Hematopoietic multipotent progenitor cell (in vitro differentiated cells): ENCODE results near the gene WDR1. TPM values are rescaled to one million over a fixed set of nuclear protein-coding genes. Genes with fewer than 3 reads are reported as not detected.

Source experiments
- DNase-seq, 3 donors: peaks; one replicate each; pipeline ENCODE4 v3.0.0-alpha.2; 2011 to 2015; ENCODE audit warnings: low read depth in 2 of 3, low spot score in 2 of 3
- total RNA-seq: library from RNA; depleted of rRNA; stranded (reverse); fragments of >200 nt; gene quantifications from one replicate; pipeline ENCODE4 v1.2.3, GENCODE V29; 2012

The WDR1 gene
- total RNA-seq, 1 donor, result 261 TPM

DNA sequence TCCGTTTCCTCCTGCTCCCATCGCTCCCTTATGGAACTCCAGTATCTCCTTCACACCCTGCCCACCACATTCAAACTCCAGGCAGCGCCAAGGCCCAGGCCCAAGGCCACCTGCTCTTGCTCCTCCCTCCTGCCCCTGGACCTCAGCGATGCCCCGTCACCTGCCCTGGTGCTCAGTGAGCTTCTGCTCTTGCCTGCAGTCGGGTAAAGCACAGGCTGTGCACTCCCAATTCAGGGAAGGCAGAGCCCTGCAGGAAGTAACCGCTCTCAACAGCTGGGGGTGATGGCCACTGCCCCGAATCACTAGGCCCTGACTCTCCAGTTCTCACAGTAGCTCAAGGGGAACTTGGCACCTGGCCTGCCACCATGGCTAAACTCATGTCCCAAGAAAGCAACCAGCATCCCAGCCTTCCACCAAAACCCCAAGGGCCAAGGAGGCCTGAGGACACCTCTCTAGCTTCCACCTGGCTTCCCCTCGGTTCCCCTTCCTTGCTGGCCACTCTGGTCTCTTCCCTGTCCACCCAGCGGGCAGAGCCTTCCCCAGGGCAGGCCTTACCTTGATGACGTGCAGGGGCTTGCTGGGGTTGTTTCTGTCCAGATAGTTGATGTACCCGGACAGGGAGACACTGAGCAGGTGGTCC is 29.3 kb downstream of the WDR1 start:
- DNase-seq, result no peak

DNA sequence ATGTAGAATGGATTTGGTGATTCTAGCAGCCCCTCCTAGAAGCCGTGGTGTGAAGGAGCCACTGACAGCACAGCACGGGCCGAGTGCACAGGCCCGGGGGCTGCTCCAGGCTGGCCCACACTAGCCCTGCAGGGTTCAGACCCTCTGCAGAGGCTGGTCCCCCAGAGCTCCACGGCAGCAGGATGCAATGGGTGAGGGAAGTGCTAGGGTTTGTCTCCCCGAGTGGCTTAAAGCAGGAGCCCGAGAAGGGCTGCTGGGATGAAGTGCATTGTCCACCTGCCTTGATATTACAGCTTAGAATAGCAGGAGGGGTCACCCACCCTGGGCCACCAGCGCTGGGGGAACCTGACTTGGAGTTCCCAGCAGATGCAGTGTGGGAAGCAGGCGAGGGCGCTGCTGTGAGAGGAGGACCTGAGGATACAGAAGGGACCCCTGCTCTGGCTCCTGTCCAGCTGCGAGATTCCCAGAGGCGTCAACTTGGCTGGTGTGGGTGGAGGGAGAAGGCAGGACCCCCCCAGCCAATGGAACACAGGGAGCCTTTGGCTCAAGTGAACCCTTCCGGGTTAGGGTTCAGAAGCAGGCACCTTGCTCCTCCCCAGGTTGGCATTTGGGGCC is 30.0 kb downstream of the WDR1 start:
- DNase-seq, result no peak

DNA sequence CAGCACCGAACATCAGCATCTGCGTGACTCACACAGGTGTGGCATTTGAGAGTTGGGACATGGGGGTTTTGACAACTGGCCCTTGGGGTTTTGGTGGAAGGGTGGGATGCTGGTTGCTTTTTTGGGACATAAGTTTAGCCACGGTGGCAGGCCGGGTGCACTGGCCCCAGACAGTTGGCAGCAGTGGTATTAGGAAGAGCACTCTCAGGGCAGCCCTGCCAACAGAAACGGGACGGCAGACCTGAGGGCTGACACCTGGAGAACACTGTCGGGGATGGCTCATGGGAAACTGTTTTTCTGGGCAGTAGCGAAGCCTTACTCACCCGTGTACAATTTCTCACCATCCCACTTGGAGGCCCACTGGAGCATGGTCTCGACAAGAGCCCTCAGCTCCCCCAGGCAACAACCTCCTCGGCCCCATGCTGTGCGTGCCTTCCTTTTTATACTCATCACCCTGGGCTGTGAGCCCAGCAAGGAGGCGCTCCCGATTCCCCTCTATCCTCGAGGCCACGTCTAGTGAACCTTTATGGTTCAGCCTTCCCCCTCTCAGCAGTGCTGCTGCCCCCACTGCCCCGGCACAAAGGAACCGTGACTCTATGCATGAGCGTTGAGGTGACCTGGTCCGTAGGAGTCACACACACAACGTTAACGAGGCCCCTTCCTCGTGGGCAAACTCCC is 30.6 kb downstream of the WDR1 start:
- DNase-seq, result no peak

GRCh38 chr4:10085386-10085785 is 31.2 kb downstream of the WDR1 start:
- DNase-seq, result no peak

DNA sequence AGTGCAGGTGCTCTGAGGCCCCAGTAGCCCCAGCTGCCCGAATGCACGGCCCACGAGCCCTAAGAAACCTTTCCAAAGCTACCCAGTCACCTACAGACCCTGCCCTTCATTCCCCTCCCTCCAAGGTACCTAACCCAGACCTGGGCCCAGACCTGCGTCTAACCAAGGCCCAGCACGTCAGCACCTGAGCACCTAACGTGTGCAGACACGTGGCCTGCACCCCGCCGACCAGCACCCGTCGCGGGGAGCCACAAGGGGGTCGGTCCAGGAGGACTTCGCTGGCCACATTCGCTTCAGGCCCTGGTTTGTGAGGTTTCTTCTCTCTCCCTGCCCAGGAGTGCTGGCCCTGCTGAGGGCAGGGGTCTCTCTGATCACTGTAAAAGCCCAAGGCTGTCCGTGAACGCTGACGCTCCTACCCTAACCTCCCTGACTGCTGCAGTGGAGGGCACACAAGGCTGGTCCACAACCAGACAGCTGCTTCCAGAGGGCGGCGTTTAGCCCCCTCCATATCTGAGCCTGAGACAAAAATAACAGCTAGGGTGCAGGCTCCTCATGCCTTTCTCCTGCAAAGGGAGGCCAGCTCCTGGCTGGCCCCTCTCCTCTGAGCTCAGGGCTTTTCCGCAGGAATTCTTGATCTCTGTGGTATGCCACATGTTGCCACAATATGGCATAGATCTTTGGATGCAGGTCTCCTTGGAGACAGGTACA is 31.8 kb downstream of the WDR1 start:
- DNase-seq, result no peak

GRCh38 chr4:10083861-10084641 is 32.5 kb downstream of the WDR1 start:
- no peak for DNase-seq

DNA sequence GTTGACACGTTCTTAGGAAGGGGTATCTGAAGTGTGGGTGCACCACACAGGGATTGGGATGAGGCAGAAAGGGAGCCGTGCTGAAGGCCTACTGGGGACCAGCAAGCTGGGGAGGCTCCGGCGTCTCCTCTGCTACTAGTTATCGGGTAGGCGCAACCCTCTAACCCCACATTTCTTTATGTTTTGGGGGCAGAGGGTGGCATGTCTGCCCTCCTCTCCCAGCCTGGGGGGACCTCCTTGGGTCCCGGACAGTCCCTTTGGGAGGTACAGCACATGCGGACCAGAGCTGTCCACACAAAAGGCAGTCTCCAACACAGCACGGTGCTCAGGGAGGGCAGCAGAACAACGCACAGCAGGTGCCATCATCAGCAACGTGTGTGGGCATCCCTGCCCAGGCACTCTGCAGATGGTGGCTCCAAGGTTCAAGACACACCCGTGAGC is 33.2 kb downstream of the WDR1 start:
- no peak for DNase-seq

DNA sequence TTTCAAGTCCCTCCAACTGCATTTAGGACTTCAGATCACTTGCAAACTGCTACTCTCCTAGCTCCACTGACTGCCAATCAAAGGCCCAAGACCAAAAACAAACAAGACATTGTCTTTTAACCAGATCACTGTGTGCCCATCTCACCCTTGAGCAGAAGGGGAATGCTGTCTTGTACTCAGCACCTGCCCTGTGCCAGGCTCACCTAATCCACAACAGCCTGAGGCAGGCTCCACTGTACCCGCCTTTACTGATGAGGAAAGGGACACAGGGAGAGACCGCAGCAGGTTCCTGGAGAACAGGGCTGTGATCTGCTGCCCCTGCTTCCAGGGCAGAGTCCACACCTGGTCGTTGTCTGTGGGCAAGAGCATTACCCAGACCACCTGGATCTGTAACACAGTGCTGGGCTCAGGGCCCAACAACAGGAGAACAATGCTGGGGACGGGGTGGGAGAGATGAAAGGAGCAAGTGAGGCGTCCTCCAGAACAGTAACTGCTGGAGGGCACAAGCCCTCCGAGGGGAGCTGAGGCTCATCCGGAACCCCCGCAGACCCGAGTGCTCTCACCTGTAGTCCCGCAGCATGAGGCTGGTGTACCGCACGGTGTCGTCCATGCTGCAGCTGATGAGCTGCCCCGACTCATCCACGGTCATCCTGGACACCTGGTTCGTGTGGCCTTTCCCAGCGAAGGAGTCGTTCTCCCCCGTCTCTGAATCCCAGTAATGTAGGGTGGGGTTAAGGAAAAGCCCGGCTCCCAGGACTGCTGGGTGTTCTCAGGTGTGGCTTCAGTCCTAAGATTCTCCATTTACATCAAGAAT is 33.9 kb downstream of the WDR1 start:
- no peak for DNase-seq

- no peak for DNase-seq
Measured at GRCh38 chr4:10082047-10082446, 34.6 kb downstream of the WDR1 start.

DNA sequence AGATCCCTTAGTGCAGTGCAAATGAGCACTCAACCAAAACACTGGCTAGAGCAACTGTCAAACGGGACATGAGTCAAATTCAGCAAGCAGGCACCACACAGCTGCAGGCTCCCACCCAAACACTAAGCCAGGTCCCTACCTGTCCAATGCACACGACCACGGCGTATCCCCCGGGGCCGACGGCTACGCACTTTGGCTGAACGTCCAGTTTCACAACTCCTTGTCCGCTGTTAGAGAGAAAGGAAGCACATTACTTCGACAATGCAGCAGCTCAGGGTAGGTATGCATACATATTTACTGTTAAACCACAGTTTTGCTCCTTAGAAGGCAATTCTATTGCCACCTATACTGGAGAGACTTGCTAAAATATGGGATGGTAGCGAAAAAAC is 35.4 kb downstream of the WDR1 start:
- no peak for DNase-seq

- DNase-seq, result no peak
Measured at GRCh38 chr4:10080589-10081217, 35.9 kb downstream of the WDR1 start.

GRCh38 chr4:10079912-10080588 is 36.5 kb downstream of the WDR1 start:
- no peak for DNase-seq

DNA sequence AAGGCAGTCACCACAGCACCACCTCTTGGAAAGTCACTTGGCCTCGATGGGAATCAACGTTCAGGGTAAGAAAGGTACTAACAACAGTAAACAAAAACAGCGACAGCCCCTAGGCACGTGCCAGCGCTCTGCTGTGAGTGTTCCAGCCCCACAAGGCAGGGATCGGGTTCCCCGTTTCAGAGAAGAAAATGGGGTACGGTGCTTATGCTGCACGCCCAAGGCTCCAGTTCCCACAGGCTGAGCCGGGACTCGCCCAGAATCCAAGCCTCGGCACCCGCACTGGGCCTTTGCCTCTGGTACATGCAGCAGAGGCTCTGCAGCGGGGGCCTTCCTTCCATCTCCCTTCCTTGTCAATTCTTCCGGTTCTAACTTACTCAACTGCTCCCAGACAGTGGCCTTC is 37.3 kb downstream of the WDR1 start:
- DNase-seq, result no peak

DNA sequence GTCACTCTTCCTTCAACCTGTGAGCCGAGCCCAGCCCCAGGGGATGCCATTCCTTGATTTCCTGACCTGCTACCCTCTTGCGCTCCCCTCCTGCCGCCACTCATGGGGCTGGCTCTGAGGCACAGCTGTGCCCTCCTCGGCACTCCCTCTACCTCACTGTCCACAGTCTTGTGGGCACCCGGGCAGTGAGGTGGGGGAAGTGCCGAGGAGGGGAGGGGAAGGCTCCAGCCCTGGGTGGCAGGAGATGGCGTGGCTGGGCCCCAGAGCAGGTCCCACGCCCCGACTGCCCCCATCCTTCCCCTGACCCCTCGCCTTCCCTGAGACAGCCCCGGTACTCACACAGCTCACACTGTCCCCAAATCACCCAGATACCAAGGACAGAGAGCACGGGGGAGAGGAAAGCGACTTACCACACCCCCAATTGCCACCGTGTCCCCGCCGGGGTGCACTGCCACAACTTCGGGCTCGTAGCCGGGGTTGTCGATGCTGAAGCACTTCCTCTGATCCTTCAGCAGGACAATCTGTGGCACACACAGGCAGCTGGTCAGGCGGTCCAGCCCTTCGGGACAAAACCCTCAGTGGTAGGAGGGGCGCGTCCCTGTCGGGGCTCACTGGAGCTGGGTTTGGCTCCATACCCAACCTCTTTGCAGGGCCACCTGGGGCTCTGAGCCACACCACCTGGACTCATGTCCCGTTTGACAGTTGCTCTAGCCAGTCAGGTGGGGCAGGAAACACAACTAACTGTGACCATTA is 37.9 kb downstream of the WDR1 start:
- no peak for DNase-seq

- DNase-seq, result no peak
Measured at GRCh38 chr4:10077483-10078335, 38.9 kb downstream of the WDR1 start.

DNA sequence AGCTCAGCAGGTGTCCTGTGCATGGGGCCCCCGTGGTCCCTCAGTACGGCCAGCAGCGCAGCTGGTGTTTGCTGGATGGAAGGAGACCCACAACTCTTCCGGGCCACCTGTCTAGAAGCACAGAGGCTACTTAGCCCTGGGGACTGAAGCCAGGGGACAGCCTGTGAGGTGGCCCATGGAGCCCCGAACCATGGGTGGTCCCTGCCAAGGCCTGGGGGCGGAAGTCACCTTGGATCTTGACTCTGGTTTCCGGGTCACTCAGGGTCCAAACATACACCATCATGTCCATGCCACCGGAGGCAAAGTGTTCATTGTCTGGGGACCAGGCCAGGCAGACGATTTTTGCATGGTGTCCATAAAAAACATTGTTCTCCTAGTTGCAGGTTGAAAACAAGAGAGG is 39.5 kb downstream of the WDR1 start:
- no peak for DNase-seq

- no peak for DNase-seq
Measured at GRCh38 chr4:10075953-10076391, 40.6 kb downstream of the WDR1 start.
